HG02970 (cell line): ENCODE results near the gene ESR2.
A peak's percentile ranks its signal among the peaks of the same experiment; 100 is the strongest.
"Not testable (repeated sequence)": the region's sequence is repeated elsewhere in the genome, so short reads cannot be mapped to it uniquely, and the experiment has no call there.

Source experiments
- ATAC-seq: cut with Tn5 transposase; IDR thresholded peaks from one replicate; pipeline ENCODE4 v1.9.1; 2021; ENCODE audit warnings: mild to moderate bottlenecking, moderate library complexity, moderate number of reproducible peaks; ENCODE audit not compliant: unreplicated experiment, low FRiP score

The ESR2 gene

GRCh38 chr14:64293976-64294671, at the start of gene ESR2:
Gene ESR2, minus strand, starts transcription at chr14:64294371. Its CDS starts 11,386 bp downstream, at chr14:64282985.
- ATAC-seq: peak; percentile 23

GRCh38 chr14:64340560-64341196, 46.5 kb upstream of the ESR2 start:
- ATAC-seq: no peak

GRCh38 chr14:64338616-64339316, 44.6 kb upstream of the ESR2 start:
- ATAC-seq: peak; percentile 89

GRCh38 chr14:64337888-64338615, 43.9 kb upstream of the ESR2 start:
- ATAC-seq: peak; percentile 53

GRCh38 chr14:64329149-64329548, 35.0 kb upstream of the ESR2 start:
- ATAC-seq: no peak

- ATAC-seq: no peak
Observed at GRCh38 chr14:64326502-64326901, 32.3 kb upstream of the ESR2 start.

GRCh38 chr14:64324895-64325294, 30.7 kb upstream of the ESR2 start:
- ATAC-seq: no peak

- ATAC-seq: no peak
Observed at GRCh38 chr14:64324461-64324860, 30.3 kb upstream of the ESR2 start.

GRCh38 chr14:64320362-64320761, 26.2 kb upstream of the ESR2 start:
- not testable (repeated sequence) for ATAC-seq

GRCh38 chr14:64318695-64319094, 24.5 kb upstream of the ESR2 start:
- ATAC-seq: not testable (repeated sequence)

- no peak for ATAC-seq
Observed at GRCh38 chr14:64303471-64303917, 9.3 kb upstream of the ESR2 start.

GRCh38 chr14:64298773-64299172, 4.6 kb upstream of the ESR2 start:
- ATAC-seq: no peak

GRCh38 chr14:64296561-64296960, 2.4 kb upstream of the ESR2 start:
- ATAC-seq: no peak

- ATAC-seq: peak; percentile 71
Observed at GRCh38 chr14:64294672-64295413, 672 bp upstream of the ESR2 start.

- ATAC-seq: no peak
Observed at GRCh38 chr14:64292197-64292596, 2.0 kb downstream of the ESR2 start.

GRCh38 chr14:64289571-64289970, 4.6 kb downstream of the ESR2 start:
- no peak for ATAC-seq

GRCh38 chr14:64281805-64282204, 12.4 kb downstream of the ESR2 start:
- ATAC-seq: no peak

GRCh38 chr14:64279704-64280668, 14.2 kb downstream of the ESR2 start:
- no peak for ATAC-seq

GRCh38 chr14:64278458-64278857, 15.7 kb downstream of the ESR2 start:
- no peak for ATAC-seq
